Right lung (tissue), 5 donors: ENCODE results near the gene ATP5IF1. TPM values are rescaled to one million over a fixed set of nuclear protein-coding genes. Genes with fewer than 3 reads are reported as not detected.

Source experiments
- DNase-seq, 2 donors: peaks; one replicate each; pipeline ENCODE4 v3.0.0-alpha.2; 2013
- polyA plus RNA-seq, 5 donors: library from polyadenylated mRNA; unstranded; fragments of 120-200 nt; gene quantifications; one replicate each; pipeline versions ENCODE4 v1.2.1 to v1.2.3, GENCODE V29; 2013; ENCODE audit warnings: inconsistent platforms in 1 of 5, low replicate concordance in 1 of 5; ENCODE audit not compliant: insufficient read length in 5 of 5, insufficient read depth in 1 of 5

ATP5IF1 gene
- polyA plus RNA-seq, 5 donors: 133 to 168 (median 159) TPM

DNA sequence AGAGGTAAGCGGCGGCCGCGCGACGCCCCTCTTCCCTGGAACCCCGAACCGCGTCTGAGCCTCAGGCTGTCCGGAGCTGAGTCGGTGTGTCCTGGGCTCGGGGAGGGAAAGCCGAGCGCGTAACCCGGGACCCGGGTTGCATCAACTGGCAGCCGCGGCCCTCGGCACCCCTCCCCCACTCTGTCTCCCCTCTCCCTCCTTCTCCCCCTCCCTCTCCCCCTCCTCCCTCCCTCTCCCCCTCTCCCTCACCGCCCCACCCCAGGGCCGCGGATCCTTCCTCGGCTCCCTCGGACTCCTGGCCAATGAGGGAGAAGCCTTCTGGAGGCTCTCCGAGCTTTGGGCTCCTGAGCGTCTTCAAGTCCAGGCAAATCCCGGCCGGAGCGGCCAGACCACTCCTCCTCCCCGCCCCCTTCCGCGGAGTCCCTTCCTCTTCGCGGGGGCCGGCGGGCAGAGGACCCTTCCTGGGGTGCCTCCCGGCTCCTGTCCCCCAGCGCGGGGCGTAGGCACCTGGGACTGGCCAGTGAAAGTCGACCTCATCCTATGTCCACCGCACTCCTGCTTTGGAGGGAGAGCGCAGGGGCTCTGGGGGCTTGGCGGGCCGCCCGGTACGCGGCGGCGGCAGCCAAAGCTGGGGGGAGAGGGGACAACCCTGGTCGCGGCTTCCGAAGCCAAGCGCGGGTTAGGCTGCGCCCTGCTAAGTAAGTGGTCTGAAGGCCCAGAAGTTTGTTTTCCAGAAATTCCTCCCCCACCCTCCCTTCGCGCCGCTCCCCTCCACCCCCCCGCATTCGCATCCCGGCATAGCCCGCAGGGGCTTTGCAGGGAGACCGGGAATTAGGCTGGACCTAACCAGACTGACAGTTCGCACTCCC lies 24.2 kb downstream of the ATP5IF1 start:
- DNase-seq: peak; percentile 84 to 86

DNA sequence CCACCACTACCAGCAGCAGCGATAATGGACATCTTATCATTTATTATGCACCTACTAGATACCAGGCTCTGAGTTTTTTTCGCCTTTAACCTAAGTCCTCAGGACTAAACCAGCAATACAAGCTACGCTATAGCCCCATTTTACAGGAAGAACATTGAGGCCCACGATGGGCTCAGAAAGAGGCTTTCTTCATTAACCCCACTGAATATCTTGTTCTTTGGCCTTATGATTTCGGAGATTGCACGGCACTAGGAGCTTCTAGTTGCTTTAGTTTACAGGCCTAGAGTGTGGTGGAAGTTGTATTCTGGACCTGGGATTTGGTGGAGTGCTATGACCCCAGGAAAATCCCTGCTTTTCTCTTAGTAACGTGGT lies 24.9 kb downstream of the ATP5IF1 start:
- DNase-seq: no peak

DNA sequence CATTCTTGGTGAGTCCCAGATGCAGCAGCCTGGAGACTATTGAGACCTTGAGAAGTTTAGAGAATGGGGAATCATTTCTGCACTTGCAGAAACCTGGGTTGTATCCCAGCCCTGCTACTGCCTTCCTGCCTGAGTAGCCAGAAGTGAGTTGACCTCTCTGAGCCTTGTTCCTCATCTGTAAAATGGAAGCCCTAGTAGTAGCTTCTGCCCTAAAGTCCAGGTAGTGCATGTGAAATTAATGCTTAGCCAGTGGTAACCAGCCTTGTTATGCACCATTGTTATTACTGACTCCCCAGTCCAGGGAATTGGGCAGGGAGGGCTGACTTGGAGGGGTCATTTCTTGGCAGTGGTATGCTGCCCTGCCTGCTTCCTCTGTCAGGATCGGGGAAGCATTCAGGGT lies 29.0 kb downstream of the ATP5IF1 start:
- no peak for DNase-seq

DNA sequence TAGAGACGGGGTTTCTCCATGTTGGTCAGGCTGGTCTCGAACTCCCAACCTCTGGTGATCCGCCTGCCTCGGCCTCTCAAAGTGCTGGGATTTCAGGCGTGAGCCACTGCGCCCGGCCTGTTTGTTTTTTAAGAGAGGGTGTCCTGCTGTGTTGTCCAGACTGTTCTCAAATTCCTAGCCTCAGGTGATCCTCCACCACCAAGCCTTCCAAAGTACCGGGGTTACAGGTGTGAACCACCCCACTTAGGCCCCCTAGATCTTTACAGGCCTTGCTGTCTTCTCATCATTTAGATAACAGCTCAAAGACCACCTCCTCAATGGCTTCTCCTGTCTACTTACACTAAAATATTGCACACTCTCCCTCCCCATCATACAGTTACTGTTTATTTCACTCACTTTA lies 29.7 kb downstream of the ATP5IF1 start:
- no peak for DNase-seq

DNA sequence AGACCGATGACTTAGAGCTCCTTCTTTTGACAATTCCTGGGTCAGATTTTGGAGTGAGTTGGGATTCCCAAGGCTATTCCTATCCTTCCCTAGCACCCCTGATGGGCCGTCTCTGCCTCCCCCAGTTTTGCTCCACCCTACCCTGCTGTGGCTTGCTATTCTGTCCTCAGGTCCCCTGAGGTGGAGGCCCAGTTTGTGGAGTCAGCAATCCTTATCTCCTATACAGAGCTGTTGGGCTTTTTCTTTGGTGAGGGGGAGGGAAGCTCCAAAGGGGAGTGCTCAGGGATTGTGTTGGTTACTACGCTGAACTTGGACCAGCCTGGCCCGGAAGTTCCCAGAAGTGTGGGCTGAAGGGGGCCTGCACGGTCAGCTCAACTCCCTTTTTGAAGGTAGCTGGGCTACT lies 31.0 kb downstream of the ATP5IF1 start:
- no peak for DNase-seq

DNA sequence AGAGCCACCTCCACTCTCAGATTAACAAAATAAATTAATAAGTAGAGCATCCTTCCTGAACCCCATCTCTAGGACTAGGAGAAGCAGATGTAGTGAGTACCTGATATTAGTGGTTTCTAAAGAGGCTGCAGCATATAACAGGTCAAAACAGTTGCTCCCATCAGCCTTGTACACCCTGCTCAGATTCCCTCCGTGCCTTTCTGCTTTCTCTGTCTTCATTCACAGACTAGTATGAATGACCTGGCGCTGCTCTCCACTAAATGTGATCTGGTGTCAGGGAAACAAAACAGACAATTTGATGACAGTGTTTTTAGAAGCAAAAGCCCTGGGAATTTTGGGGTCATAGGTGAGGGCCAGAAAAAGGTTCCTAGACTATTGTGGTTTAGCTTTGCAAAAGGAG lies 31.7 kb downstream of the ATP5IF1 start:
- no peak for DNase-seq

DNA sequence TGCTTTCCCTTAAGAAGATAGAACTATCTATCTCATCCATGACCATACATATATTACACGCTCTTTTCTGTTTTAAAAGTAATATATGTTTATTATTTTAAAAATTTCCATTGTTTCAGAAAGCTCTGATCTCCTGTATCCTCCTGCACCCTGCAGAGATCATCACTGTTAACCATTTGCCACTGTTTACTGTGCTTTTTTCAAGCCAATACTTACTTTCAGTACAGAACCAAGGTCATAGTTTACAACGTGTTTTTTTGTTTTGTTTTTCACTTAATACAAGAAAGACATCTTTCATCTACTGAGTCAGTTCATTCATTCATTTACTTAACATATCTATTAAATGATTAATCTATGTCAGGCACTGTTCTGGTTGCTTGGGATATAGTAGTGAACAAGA lies 33.6 kb downstream of the ATP5IF1 start:
- DNase-seq: no peak

DNA sequence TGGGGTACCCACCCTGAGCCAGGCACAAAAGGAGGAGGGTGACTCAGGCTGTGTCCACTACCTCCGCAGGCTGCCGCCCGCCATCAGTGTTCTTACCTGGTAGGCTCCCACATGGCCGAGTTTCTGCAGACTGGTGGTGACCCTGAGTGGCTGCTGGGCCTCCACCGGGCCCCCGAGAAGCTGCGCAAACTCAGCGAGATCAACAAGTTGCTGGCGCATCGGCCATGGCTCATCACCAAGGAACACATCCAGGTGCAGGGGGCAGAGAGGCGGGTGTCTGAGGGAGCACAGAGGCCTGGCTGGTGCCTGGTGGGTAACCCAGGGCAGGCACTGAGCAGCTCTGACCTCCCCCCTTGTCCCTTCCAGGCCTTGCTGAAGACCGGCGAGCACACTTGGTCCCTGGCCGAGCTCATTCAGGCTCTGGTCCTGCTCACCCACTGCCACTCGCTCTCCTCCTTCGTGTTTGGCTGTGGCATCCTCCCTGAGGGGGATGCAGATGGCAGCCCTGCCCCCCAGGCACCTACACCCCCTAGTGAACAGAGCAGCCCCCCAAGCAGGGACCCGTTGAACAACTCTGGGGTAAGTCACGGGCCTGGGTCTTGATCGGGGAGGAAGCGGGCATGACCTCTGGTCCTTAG lies 36.4 kb downstream of the ATP5IF1 start:
- no peak for DNase-seq

DNA sequence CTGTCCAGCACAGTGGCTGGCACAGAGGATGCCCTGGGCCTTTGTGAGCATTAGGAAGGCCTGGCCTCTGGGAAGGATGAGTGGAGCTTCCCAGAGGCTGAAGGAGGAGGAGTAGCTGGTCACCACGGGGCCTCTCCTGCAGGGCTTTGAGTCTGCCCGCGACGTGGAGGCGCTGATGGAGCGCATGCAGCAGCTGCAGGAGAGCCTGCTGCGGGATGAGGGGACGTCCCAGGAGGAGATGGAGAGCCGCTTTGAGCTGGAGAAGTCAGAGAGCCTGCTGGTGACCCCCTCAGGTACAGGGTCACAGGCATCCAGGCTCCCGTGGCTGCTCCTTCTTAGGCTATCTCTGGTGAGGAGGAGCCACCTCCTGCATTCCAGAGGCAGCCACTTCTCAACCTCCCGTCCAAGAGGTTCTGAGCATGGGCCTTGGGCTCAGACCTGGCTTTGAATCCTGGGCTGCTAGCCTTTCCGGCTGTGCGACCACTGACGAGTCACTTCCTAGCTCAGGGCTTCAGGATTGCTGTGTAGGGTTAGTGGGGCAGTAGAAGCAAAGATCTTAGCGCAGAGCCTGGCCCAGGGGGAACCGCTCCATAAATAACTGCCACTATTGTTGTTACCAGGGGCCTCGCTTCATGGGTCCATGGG lies 37.4 kb downstream of the ATP5IF1 start:
- DNase-seq: no peak

DNA sequence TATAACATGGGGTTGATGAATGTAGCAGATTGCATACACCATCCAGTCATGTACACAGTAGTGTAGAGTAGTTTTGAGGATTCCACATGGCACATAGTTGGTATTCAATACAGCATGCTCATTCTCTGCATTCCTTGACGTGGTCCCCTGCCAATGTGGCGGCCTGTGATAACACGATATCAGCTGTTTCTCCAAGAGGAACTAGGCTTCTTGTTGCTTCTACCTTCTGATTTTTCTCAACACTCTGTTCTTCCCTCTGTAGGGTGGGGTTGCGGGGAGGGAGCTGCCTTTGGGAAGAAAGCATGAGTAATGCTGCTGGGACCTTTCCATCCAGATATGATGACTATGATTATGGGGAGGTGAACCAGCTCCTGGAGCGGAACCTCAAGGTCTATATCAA lies 42.8 kb downstream of the ATP5IF1 start:
- no peak for DNase-seq

DNA sequence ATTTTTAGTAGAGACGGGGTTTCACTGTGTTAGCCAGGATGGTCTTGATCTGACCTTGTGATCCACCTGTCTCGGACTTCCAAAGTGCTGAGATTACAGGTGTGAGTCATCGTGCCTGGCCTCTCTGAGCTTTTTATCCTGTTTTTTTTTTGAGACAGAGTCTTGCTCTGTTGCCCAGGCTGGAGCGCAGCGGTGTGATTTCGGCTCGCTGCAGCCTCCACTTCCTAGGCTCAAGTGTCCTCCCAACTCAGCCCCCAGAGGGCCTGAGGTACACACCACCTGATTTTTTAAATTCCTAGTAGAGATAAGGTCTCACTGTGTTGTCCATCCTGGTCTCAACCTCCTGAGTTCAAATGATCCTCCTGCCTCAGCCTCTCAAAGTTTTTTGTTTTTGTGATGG lies 43.8 kb downstream of the ATP5IF1 start:
- DNase-seq: no peak

DNA sequence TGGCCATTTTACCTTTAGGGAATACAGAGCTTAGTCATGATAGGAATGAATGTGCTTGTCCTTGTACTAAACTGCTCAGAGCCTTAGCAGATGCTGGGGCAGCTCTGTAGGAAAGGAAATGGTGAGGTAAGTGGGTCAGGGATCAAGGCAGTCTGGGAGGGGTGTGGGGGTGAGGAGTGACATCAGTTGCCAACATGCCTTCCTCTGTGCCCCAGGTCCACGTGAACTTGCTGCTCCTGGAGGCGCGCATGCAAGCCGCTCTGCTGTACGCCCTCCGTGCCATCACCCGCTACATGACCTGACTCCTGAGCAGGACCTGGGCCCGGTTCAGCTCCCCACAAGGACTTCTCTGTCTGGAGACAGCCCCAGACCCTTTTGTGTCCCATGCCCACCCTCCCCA lies 44.6 kb downstream of the ATP5IF1 start:
- no peak for DNase-seq

DNA sequence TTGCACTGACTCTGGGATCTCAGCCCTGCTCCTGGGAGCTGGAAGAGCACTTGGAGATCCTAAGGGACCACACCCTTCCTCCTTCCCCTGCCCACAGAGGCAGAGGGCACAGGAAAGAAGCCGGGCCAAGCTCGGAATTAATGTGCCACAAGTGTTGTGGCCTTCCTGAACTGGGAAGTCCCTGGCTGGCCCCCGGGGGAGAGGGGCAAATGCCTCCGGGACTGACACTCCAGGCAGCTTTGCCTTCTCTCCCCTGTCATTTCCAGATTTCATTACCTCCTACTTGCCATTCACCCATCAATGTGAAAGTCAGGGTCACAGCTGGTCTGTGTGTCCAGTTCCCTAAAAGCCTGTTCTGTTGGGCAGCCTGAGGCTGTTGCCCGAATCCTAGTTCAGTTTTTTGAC lies 45.1 kb downstream of the ATP5IF1 start:
- DNase-seq: no peak

DNA sequence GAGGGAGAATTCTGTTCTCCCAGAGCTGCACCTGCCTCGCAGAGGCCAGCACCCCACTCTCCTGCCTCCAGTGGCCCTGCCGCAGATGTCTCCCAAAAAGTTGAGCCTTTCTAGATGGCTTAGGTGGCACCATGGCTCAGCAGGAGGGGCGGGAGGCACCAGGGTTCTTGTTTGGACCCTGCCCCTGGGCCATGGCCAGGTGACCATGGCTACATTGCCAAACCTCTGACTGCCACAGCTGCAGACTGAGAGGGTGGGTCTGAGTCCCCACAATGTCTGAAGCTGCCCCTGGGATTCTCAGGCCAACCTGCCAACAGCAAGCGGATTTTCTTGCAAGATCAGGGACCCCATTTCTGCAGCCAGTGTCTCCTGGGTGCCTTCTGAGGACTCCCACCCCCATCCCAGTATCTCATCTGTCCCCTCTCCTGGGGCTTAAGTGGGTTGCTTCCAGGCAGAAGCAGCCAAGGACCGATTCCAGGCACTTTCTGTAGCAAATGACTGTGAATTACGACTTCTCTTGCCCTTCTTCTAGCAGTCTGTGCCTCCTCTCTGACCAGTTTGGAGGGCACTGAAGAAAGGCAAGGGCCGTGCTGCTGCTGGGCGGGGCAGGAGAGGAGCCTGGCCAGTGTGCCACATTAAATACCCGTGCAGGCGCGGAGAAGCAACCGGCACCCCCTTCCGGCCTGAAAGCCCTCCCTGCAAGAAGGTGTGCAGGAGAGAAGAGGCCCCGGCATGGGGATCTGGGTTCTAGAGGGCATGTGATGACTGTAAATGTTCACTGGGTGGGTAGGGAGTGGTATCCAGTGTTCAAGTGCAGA lies 45.9 kb downstream of the ATP5IF1 start:
- DNase-seq: no peak

DNA sequence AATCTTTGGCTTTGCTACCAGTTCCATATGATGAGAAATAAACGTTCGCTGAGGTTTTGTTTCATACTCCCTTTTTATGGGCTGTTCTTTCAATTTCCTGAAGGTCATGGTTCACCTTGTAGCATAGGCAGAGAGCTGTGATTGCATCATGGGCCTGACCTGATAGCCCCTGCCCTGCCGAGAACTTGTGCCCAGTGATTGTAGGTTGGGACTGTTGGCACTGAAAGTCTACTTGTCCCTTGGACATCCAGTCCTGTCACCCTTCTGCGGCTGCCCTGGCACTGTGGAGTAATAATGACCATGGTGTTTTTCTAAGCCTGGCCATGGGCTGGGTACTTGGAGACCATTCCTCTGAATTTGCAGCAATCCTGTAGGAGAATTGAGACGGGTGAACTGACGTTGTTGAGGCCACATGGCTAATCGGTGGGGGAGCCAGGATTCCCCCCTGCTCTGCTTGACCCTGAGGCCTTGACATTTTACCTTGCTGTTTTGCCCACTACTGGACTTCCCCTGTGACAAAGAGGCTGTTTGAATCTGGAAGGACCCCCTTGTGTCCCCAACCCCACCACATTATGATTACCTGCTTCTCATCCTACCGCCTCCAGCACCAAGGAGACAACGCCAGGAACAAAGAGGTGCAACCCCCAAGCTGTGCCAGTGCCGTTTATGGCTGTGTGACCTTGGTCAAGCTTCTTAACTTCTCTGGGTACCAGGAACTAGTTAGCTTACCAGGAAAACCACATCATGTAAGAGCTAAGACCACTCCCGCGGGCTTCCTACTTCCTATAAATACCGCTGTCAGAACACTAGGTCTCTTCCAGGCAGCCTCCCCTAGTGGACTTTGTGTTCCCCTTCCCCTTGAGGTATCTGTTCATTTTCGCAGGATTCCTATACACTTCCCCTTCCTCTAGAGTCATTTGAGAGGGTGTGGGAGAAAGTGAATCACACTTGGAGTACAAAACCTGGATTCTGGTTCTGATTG lies 46.8 kb downstream of the ATP5IF1 start:
- DNase-seq: no peak

DNA sequence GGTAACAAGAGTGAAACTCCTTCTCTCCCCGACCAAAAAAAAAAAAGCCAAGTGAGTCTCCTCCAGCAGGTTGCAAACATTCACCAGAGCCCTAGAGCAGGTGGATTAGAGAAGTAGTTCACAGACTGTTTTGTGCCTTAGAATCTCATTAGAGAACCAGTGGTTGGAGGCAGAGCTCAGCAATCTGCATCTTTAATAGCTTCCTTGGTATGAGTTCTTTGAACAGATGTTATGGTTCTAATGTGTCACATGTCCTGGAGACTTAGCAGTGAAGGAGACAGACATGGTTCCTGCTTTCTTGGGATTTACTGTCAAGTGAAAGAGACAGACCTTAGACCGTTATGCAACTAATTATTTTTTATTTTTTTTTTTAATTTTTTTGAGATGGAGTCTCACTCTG lies 50.2 kb downstream of the ATP5IF1 start:
- no peak for DNase-seq
